Upper lobe of right lung (tissue), 1 donor: ENCODE measurements around the gene TDRD12. TPM values are rescaled to one million over a fixed set of nuclear protein-coding genes. Genes with fewer than 3 reads are reported as not detected.
A peak's percentile ranks its signal among the peaks of the same experiment; 100 is the strongest.

Experiments used
- ATAC-seq: fragments of 200-7000 bp; cut with Tn5 transposase; one replicate; pipeline ENCODE4 v1.9.1; 2020; ENCODE audit warnings: mild to moderate bottlenecking, moderate library complexity
- DNase-seq: peaks from one replicate; pipeline ENCODE4 v3.0.0-alpha.2; 2020
- H3K27ac ChIP-seq: fragments of 200-600 bp; one replicate; pipeline ENCODE4 v1.8.0; 2022
- H3K27me3 ChIP-seq: fragments of 200-600 bp; one replicate; pipeline ENCODE4 v1.8.0; 2022; ENCODE audit warnings: mild to moderate bottlenecking
- H3K36me3 ChIP-seq: fragments of 200-600 bp; one replicate; pipeline ENCODE4 v1.8.0; 2022
- H3K4me1 ChIP-seq: fragments of 200-600 bp; one replicate; pipeline ENCODE4 v1.8.0; 2022
- H3K4me3 ChIP-seq: fragments of 200-600 bp; one replicate; pipeline ENCODE4 v1.8.0; 2022; ENCODE audit warnings: mild to moderate bottlenecking
- H3K9me3 ChIP-seq: fragments of 200-600 bp; one replicate; pipeline ENCODE4 v1.8.0; 2022
- CTCF ChIP-seq: fragments of 200-600 bp; IDR thresholded peaks from one replicate; pipeline ENCODE4 v1.8.0; 2022; ENCODE audit warnings: antibody characterized with exemption
- intact Hi-C: fragments of 100-400 bp; cut with DNase I; formaldehyde crosslinking; loops from one replicate; pipeline ENCODE4 v1.11.0; 2022
- total RNA-seq: library from RNA; stranded (reverse); fragmentation: NEBNext Ultra II Directional; extraction: Animal tissue kit (Norgen Biotek cat#: 25700); gene quantifications from one replicate; pipeline ENCODE4 v1.2.1, GENCODE V29; 2021
- donor health status: DM: no; HTN: yes; CAD: no; lungs with severe emphysema.

Gene TDRD12
- total RNA-seq, 1 donor from 2014 or later: not detected

GRCh38 chr19:32674931-32675719 lies 44.4 kb upstream of the TDRD12 start, which contains the start of gene ANKRD27:
ANKRD27 (minus strand) TSS chr19:32675180; CDS start chr19:32659015, 16,165 bp downstream.
- Histone ChIP-seq H3K27me3 (peaks cover 22% of the 10 kb centered on the region), H3K4me3 (peak within 1 kb of the TSS; percentile 81), H3K4me1 (peaks cover 26% of the 10 kb centered on the region), H3K27ac (peak within 1 kb of the TSS; percentile 81), H3K36me3 (no peaks in the 10 kb centered on the region), H3K9me3 (no peaks in the 10 kb centered on the region)
- intact Hi-C loops: no loop called here
- no peak for TF ChIP-seq CTCF
- DNase-seq: peak; percentile 99
- peak; percentile 95 for ATAC-seq

- intact Hi-C loops: no loop called here
- peaks cover 20% of the 10 kb centered on the region for H3K4me1 ChIP-seq
- peak; percentile 79 for ATAC-seq
These were observed 43.8 kb upstream of the TDRD12 start, which contains the start of gene RGS9BP for GRCh38 chr19:32675720-32676185. RGS9BP (plus strand) TSS chr19:32675848; CDS start chr19:32676264, 416 bp downstream.

GRCh38 chr19:32676186-32676894 lies 43.2 kb upstream of the TDRD12 start:
- H3K27ac ChIP-seq: no peak overlapping the region
- H3K9me3 ChIP-seq: no peaks in the 10 kb centered on the region
- peaks cover 22% of the 10 kb centered on the region for H3K27me3 ChIP-seq
- peak overlapping the region; percentile 81 for H3K4me3 ChIP-seq
- intact Hi-C loops: no loop called here
- DNase-seq: peak; percentile 73
- H3K36me3 ChIP-seq: no peaks in the 10 kb centered on the region
- peak; percentile 5 for ATAC-seq
- peaks cover 18% of the 10 kb centered on the region for H3K4me1 ChIP-seq
- no peak for TF ChIP-seq CTCF

More at GRCh38 chr19:32675720-32676185, 43.8 kb upstream of the TDRD12 start, which contains the start of gene RGS9BP:
- TF ChIP-seq CTCF: no peak
- H3K36me3 ChIP-seq: no peaks in the 10 kb centered on the region
- H3K27me3 ChIP-seq: peaks cover 22% of the 10 kb centered on the region
- H3K27ac ChIP-seq: peak within 1 kb of the TSS; percentile 81
- DNase-seq: peak; percentile 93
- peak within 1 kb of the TSS; percentile 81 for H3K4me3 ChIP-seq
- no peaks in the 10 kb centered on the region for H3K9me3 ChIP-seq

GRCh38 chr19:32676895-32677359 lies 42.6 kb upstream of the TDRD12 start:
- TF ChIP-seq CTCF: no peak
- H3K9me3 ChIP-seq: no peaks in the 10 kb centered on the region
- intact Hi-C loops: no loop called here
- H3K4me3 ChIP-seq: peak overlapping the region; percentile 81
- ATAC-seq (no peak), DNase-seq (no peak)
- peaks cover 18% of the 10 kb centered on the region for H3K4me1 ChIP-seq
- H3K27me3 ChIP-seq: peaks cover 22% of the 10 kb centered on the region
- H3K27ac ChIP-seq: no peak overlapping the region
- no peaks in the 10 kb centered on the region for H3K36me3 ChIP-seq

GRCh38 chr19:32677657-32678056 lies 41.9 kb upstream of the TDRD12 start:
- intact Hi-C loops: no loop called here
- H3K36me3 ChIP-seq: no peaks in the 10 kb centered on the region
- no peak for TF ChIP-seq CTCF
- H3K27ac ChIP-seq: peak overlapping the region; percentile 42
- ATAC-seq (no peak), DNase-seq (no peak)
- H3K4me3 ChIP-seq: no peak overlapping the region
- peaks cover 22% of the 10 kb centered on the region for H3K27me3 ChIP-seq
- H3K9me3 ChIP-seq: no peaks in the 10 kb centered on the region
- H3K4me1 ChIP-seq: peaks cover 18% of the 10 kb centered on the region
